Measurements from ENCODE around the gene CLDN9. TPM values are rescaled to one million over a fixed set of nuclear protein-coding genes. Genes with fewer than 3 reads are reported as not detected.

The CLDN9 gene
- total RNA-seq, 2 experiments from 2014 or later = 0.23 to 0.28 TPM

DNA sequence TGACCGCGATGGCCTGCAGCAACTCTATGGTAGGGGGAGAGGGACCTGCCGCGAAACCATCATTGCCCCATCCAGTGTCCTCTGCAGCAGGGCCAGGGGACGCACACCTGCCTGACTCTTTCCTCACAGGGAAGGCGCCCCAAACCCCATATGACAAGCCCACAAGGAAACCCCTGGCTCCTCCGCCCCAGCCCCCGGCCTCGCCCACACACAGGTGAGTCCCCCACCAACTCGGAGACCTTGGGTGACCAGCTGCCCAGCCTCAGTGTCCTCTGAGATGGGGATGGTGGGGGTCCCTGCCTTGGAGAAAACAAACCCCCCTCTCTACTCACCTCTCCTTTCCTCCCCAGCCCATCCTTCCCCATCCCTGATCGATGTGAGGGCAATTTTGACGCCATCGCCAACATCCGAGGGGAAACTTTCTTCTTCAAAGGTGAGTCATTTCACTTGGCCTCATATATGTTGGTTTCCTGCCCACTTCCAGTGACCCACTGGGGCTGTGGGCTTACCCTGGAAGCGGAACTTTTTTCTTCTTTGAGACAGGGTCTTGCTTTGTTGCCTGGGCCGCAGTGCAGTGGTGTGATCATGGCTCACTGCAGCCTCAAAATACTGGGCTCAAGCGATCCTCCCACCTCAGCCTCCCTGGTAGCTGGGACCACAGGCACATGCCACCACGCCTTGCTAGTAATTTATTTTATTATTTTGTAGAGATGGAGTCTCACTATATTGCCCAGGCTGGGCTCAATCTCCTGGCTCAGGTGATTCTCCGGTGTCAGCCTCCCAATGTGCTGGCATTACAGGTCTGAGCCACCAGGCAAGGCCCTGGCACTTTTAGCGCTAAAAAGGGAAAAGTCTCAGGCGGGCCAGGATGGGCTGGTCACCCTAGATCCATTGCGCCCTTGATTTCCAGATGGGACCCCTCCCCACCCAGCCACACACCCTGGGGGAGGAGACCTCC, 44.7 kb downstream of the CLDN9 start:
- CTCF ChIA-PET = interaction anchor here (0.9 to 6.3 kb wide), 14 partner anchors 10 to 113 kb away, joined by 3 to 177 read pairs (median 12); partner anchors contain the start of genes MMP25 and ZNF213
- Mint-ChIP-seq H3K9me3 (no peaks in the 10 kb centered on the region), H3K27me3 (no peaks in the 10 kb centered on the region), H3K27ac (peak overlapping the region; percentile 96), H3K36me3 (ENCODE audit: low read depth) (peaks cover 64% of the 10 kb centered on the region), H3K4me3 (peak overlapping the region; percentile 79), H3K4me1 (peaks cover 71% of the 10 kb centered on the region)
- peak; percentile 59 for DNase-seq
- POLR2A ChIA-PET = interaction anchor here (0.7 to 6.1 kb wide), 20 partner anchors 8 to 91 kb away, joined by 3 to 96 read pairs (median 6); partner anchors contain the start of genes IL32, MMP25, TNFRSF12A and ZNF213

DNA sequence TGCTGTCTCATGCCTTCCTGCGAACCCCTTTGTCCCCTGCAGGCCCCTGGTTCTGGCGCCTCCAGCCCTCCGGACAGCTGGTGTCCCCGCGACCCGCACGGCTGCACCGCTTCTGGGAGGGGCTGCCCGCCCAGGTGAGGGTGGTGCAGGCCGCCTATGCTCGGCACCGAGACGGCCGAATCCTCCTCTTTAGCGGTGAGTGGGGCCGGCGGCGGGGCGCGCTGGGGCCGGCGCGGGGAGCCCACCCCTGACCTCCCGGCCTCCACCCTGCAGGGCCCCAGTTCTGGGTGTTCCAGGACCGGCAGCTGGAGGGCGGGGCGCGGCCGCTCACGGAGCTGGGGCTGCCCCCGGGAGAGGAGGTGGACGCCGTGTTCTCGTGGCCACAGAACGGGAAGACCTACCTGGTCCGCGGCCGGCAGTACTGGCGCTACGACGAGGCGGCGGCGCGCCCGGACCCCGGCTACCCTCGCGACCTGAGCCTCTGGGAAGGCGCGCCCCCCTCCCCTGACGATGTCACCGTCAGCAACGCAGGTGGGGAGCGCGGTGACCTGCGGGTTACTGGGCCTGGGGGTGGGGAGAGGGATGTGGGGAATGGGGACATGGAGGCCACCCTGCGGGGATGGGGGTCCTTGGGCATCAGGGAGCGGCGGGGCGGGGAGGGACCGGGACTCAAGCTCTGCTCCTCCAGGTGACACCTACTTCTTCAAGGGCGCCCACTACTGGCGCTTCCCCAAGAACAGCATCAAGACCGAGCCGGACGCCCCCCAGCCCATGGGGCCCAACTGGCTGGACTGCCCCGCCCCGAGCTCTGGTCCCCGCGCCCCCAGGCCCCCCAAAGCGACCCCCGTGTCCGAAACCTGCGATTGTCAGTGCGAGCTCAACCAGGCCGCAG, 45.7 kb downstream of the CLDN9 start:
- ChIA-PET POLR2A (interaction anchor here (0.6 to 6.1 kb wide), 25 partner anchors 8 to 100 kb away, joined by 3 to 96 read pairs (median 6); partner anchors contain the start of genes MMP25, TNFRSF12A, ZNF213 and ZSCAN10), CTCF (interaction anchor here (0.6 to 6.3 kb wide), 34 partner anchors 9 to 172 kb away, joined by 3 to 177 read pairs (median 5); partner anchors contain the start of genes HCFC1R1, MMP25, THOC6 and ZNF213)
- H3K27ac Mint-ChIP-seq = peak overlapping the region; percentile 96
- no peaks in the 10 kb centered on the region for H3K27me3 Mint-ChIP-seq
- H3K4me3 Mint-ChIP-seq = peak overlapping the region; percentile 79
- peaks cover 66% of the 10 kb centered on the region for H3K36me3 Mint-ChIP-seq (ENCODE audit: low read depth)
- DNase-seq = peak; percentile 68
- H3K4me1 Mint-ChIP-seq = peaks cover 75% of the 10 kb centered on the region
- H3K9me3 Mint-ChIP-seq = no peaks in the 10 kb centered on the region

DNA sequence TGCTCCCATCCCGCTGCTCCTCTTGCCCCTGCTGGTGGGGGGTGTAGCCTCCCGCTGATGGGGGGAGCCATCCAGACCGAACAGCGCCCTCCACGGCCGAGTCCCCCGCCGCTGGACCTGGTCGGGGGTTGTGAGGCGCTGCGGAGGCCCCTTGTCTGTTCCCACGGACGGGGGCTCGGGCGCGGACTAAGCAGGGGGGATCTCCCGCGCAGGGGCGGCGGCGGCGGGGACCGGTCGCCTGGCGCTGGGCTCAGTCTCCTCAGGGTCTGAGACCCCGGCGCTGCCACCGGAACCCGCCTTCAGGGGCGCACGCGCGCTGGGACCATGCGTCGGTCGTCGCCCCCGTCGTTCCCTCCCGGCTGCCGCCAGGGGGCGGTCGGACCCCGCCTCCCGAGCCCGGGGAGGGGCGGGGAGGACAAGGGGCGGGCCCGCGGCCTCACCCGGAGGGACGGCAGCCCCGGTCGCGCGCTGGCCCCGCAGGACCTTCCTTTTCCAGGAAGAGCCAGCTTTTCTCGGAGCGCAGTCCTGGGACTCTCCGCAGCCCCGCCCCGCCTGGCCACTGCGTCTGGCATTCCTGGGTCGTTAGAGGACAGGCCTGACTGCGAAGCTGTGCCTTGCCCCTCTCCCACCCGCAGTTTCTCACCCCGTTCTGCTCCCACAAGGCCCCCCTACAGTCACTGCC, 46.5 kb downstream of the CLDN9 start:
- ChIA-PET POLR2A (interaction anchor here (0.6 to 6.1 kb wide), 26 partner anchors 7 to 99 kb away, joined by 3 to 96 read pairs (median 6); partner anchors contain the start of genes MMP25, TNFRSF12A, ZNF213 and ZSCAN10), CTCF (interaction anchor here (0.6 to 6.3 kb wide), 31 partner anchors 8 to 138 kb away, joined by 3 to 177 read pairs (median 5); partner anchors contain the start of genes HCFC1R1, MMP25, THOC6 and ZNF213)
- DNase-seq = peak; percentile 90
- Mint-ChIP-seq H3K27ac (peak overlapping the region; percentile 95), H3K9me3 (no peaks in the 10 kb centered on the region), H3K36me3 (ENCODE audit: low read depth) (peaks cover 59% of the 10 kb centered on the region), H3K27me3 (no peaks in the 10 kb centered on the region), H3K4me1 (peaks cover 74% of the 10 kb centered on the region), H3K4me3 (peak overlapping the region; percentile 79)

DNA sequence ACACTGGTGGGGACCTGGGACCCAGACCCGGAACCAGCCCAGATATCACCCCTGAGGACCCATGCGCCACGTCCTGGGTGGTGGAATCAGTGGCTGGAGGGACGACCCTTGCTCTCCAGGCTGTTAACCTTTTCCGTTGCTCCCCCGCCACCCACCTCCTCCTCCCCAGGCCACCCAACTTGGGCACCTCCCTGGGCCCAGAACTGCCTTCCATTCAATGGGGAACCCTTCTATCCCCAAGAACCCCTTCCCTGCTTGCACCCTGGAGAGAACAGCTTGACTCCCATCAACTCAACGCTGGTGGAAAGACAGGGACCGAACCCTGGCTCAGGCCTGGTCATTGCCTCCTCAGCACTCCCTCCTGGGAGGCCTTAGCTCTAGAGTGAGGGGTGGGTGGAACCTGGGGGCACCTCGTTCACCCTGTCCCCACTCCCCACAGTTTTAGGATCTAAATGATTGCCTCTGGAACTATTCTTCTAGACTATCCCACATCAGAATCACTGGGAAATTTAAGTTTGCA, 47.1 kb downstream of the CLDN9 start:
- POLR2A ChIA-PET = interaction anchor here (0.7 to 6.1 kb wide), 10 partner anchors 10 to 75 kb away, joined by 3 to 96 read pairs (median 13); partner anchors contain the start of genes ZNF213 and ZSCAN10

DNA sequence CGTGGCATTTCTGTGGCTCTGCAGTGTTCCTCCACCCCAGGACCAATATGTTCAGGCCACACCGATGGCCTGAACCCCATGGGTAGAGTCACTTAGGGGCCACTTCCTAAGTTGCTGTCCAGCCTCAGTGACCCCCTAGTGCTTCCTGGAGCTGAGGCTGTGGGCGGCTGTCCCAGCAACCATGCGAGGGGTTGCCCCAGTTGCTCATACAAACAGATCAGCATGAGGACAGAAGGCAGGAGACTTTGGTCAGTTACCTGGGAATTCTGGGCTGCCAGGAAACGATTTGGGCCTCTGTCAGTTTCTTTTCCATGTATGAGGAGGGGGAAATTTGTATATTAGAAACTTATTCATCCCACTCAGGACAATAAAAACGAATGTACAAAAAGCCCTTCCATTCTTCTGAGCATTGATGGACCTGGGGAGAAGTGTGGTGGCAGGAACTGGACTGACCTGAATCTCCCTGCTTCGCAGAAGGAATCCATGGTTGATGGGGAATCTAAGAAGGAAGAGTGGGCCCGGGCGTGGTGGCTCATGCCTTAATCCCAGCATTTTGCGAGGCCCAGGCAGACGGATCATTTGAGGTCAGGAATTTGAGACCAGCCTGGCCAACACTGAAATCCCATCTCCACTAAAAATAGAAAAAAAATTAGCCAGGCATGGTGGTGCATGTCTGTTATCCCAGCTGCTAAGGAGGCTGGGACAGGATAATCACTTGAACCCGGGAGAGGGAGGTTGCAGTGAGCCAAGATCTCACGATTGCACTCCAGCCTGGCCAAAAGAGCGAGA, 47.8 kb downstream of the CLDN9 start:
- Mint-ChIP-seq H3K9me3 (no peaks in the 10 kb centered on the region), H3K4me1 (peaks cover 75% of the 10 kb centered on the region), H3K36me3 (ENCODE audit: low read depth) (peaks cover 55% of the 10 kb centered on the region), H3K27ac (peak overlapping the region; percentile 86), H3K27me3 (no peaks in the 10 kb centered on the region), H3K4me3 (peak overlapping the region; percentile 79)
- ChIA-PET CTCF (interaction anchor here (1.1 to 6.3 kb wide), 13 partner anchors 13 to 109 kb away, joined by 3 to 177 read pairs (median 16); partner anchors contain the start of gene ZNF213), POLR2A (interaction anchor here (1.0 to 6.1 kb wide), 6 partner anchors 9 to 74 kb away, joined by 3 to 96 read pairs (median 18); partner anchors contain the start of gene ZNF213)
- DNase-seq = no peak

More for the DNA sequence above, 47.1 kb downstream of the CLDN9 start:
- H3K9me3 Mint-ChIP-seq = no peaks in the 10 kb centered on the region
- CTCF ChIA-PET = interaction anchor here (0.6 to 6.3 kb wide), 17 partner anchors 12 to 139 kb away, joined by 3 to 177 read pairs (median 7); partner anchors contain the start of gene ZNF213
- peaks cover 75% of the 10 kb centered on the region for H3K4me1 Mint-ChIP-seq
- peaks cover 58% of the 10 kb centered on the region for H3K36me3 Mint-ChIP-seq (ENCODE audit: low read depth)
- peak overlapping the region; percentile 79 for H3K4me3 Mint-ChIP-seq
- DNase-seq = no peak
- H3K27me3 Mint-ChIP-seq = no peaks in the 10 kb centered on the region
- H3K27ac Mint-ChIP-seq = peak overlapping the region; percentile 86

DNA sequence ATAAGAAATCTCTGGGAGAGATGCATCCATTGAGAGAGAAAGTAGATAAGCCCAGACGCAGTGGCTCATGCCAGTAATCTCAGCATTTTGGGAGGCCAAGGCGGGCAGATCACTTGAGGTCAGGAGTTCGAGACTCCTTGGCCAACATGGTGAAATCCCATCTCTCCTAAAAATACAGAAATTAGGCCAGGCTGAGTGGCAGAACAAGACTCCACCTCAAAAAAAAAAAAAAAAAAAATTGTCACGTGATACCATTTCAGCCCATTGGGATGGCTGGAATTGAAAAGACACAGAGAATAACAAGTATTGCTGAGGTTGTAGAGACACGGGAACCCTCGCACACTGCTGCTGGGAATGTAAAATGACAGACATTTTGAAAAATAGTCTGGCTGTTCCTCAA, 49.8 kb downstream of the CLDN9 start:
- no peak for DNase-seq
- Mint-ChIP-seq H3K27ac (no peak overlapping the region), H3K4me3 (no peak overlapping the region), H3K36me3 (ENCODE audit: low read depth) (peaks cover 58% of the 10 kb centered on the region), H3K4me1 (peaks cover 57% of the 10 kb centered on the region), H3K9me3 (no peaks in the 10 kb centered on the region), H3K27me3 (no peaks in the 10 kb centered on the region)
- POLR2A ChIA-PET = interaction anchor here (1.1 to 8.3 kb wide), 6 partner anchors 8 to 72 kb away, joined by 3 to 187 read pairs (median 36); partner anchors contain the start of genes MMP25 and ZNF213
- CTCF ChIA-PET = interaction anchor here (1.3 to 4.7 kb wide), 2 partner anchors 30 to 67 kb away, joined by 4 to 44 read pairs; no protein-coding TSS in a partner anchor

DNA sequence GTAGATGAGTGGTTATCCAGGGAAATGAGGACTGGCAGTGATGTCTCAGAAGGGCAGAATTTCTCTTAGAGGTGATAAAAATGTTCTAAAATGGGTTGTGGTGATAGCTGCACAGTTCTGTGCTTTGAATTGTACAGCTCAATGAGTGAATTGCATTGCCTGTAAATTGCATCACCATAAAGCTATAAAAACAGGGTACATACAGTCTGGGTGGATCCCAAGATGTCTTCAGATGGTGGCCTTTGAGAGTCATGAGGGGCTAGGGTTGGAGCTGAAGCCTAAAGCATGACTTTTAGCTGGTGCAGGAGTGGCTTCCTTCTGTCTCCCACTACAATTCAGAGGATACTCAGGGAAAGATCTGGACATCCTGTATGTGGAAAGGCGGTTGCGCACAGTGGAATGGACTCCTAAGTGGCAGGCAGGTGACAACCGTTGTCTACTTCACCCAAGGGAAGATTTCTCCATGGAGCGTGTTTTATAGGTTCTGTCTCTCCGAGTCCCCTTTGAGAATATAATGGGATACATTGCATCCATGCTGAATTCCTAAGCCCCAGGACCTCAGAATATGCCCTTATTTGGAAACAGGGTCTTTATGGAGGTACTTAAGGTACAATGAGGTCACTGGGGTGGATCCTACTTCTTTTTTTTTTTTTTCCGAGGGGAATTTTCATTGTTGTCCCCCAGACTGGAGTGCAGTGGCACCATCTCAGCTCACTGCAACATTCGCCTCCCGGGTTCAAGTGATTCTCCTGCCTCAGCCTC, 51.1 kb downstream of the CLDN9 start:
- CTCF ChIA-PET = interaction anchor here (0.8 to 4.7 kb wide), 8 partner anchors 13 to 70 kb away, joined by 3 to 44 read pairs (median 4); partner anchors contain the start of gene ZNF213
- no peaks in the 10 kb centered on the region for H3K9me3 Mint-ChIP-seq
- peak overlapping the region; percentile 45 for H3K4me3 Mint-ChIP-seq
- peaks cover 63% of the 10 kb centered on the region for H3K36me3 Mint-ChIP-seq (ENCODE audit: low read depth)
- DNase-seq = no peak
- H3K27me3 Mint-ChIP-seq = no peaks in the 10 kb centered on the region
- peak overlapping the region; percentile 99 for H3K27ac Mint-ChIP-seq
- H3K4me1 Mint-ChIP-seq = peaks cover 63% of the 10 kb centered on the region
- POLR2A ChIA-PET = interaction anchor here (0.9 to 8.3 kb wide), 13 partner anchors 12 to 101 kb away, joined by 3 to 187 read pairs (median 8); partner anchors contain the start of genes MMP25, PKMYT1 and ZNF213

Other genes starting within 250 kb of the CLDN9 start
- 100 to 1,000 TPM; 141 to 150 TPM for gene ELOB, start 235.6 kb upstream of the CLDN9 start, total RNA-seq
- gene PRSS33, start 225.4 kb upstream of the CLDN9 start, total RNA-seq = not detected
- gene PRSS41, start 214.5 kb upstream of the CLDN9 start, total RNA-seq = not detected
- 1 to 10 TPM; 3.0 to 4.0 TPM for gene PRSS21, start 195.7 kb upstream of the CLDN9 start, total RNA-seq
- 1 to 10 TPM; 8.8 to 9.8 TPM for gene ZG16B, start 182.6 kb upstream of the CLDN9 start, total RNA-seq
- gene PRSS22, start 154.8 kb upstream of the CLDN9 start, total RNA-seq = not detected
- gene FLYWCH2, start 129.7 kb upstream of the CLDN9 start, total RNA-seq = 10 to 100 TPM; 19.4 to 20.5 TPM
- gene FLYWCH1, start 101.0 kb upstream of the CLDN9 start, total RNA-seq = 10 to 100 TPM; 75.2 to 80.8 TPM
- gene KREMEN2, start 48.6 kb upstream of the CLDN9 start, total RNA-seq = not detected
- gene PAQR4, start 43.6 kb upstream of the CLDN9 start, total RNA-seq = 10 to 100 TPM; 50.0 to 52.3 TPM
- 100 to 1,000 TPM; 118 to 124 TPM for gene PKMYT1, start 32.5 kb upstream of the CLDN9 start, total RNA-seq
- gene CLDN6, start 5.3 kb downstream of the CLDN9 start, total RNA-seq = not detected
- gene TNFRSF12A, start 7.4 kb downstream of the CLDN9 start, total RNA-seq = 1 to 10 TPM; 6.1 to 7.5 TPM
- gene HCFC1R1, start 11.0 kb downstream of the CLDN9 start, total RNA-seq = 10 to 100 TPM; 37.0 to 43.3 TPM
- gene THOC6, start 11.1 kb downstream of the CLDN9 start, total RNA-seq = 10 to 100 TPM; 42.4 TPM
- gene BICDL2, start 24.0 kb downstream of the CLDN9 start, total RNA-seq = 1 to 10 TPM; 1.4 to 1.9 TPM
- gene MMP25, start 33.6 kb downstream of the CLDN9 start, total RNA-seq = 100 to 1,000 TPM; 112 to 117 TPM
- gene IL32, start 52.7 kb downstream of the CLDN9 start, total RNA-seq = 1,000 to 10,000 TPM; 4,131 to 4,213 TPM
- gene ZSCAN10, start 86.4 kb downstream of the CLDN9 start, total RNA-seq = under 1 TPM in 1 of 2 experiments, not detected in 1; 0.15 TPM
- not detected for gene ZNF205, start 99.7 kb downstream of the CLDN9 start, total RNA-seq
- 10 to 100 TPM; 10.5 to 11.6 TPM for gene ZNF213, start 122.1 kb downstream of the CLDN9 start, total RNA-seq
- gene OR1F1, start 175.3 kb downstream of the CLDN9 start, total RNA-seq = not detected
- 10 to 100 TPM; 13.1 to 14.9 TPM for gene ZNF200, start 222.2 kb downstream of the CLDN9 start, total RNA-seq
- under 1 TPM; 0.15 to 0.23 TPM for gene MEFV, start 243.7 kb downstream of the CLDN9 start, total RNA-seq